SK-N-SH (cell line): ENCODE measurements around the gene COL5A1. TPM values are rescaled to one million over a fixed set of nuclear protein-coding genes. Genes with fewer than 3 reads are reported as not detected.

Source experiments
- CTCF ChIA-PET: fragments of 300-600, 350-600 bp; formaldehyde crosslinking; extraction: SDS; loops from one replicate; lab custom pipeline; 2021; lab: Yijun Ruan, JAX
- POLR2A ChIA-PET: fragments of 350-600 bp; sonication (Branson Sonifier 250); formaldehyde crosslinking; extraction: SDS; loops from one replicate; lab custom pipeline; 2020; ENCODE audit warnings: antibody characterized with exemption, inconsistent platforms; lab: Yijun Ruan, JAX
- DNase-seq: peaks from one replicate; pipeline ENCODE4 v3.0.0; 2012
- H2AFZ ChIP-seq: fragments of 200-600 bp; sonication (generic); 2 replicates; pipeline ENCODE4 v1.8.1; 2016; ENCODE audit warnings: antibody characterized with exemption, mild to moderate bottlenecking, low read depth
- H3F3A ChIP-seq: fragments of 200-600 bp; sonication (generic); replicated peaks from 2 replicates; pipeline ENCODE3; 2016; ENCODE audit warnings: antibody characterized with exemption, mild to moderate bottlenecking; ENCODE audit not compliant: insufficient read depth
- H3K27ac ChIP-seq, 2 experiments: fragments of 200-500 bp in 1 of 2; fragments of 200-600 bp in 1 of 2; sonication (Bioruptor generic) in 1 of 2; sonication (generic), shearing (Covaris generic) in 1 of 2; 2 replicates each; pipeline versions ENCODE4 v1.5.1 to v1.6.1; 2014 to 2016; ENCODE audit warnings: low read depth in 2 of 2, inconsistent platforms in 1 of 2, low read length in 1 of 2, mild to moderate bottlenecking in 1 of 2, mixed read lengths in 1 of 2
- H3K27me3 ChIP-seq: fragments of 200-600 bp; sonication (generic), shearing (Covaris generic); 2 replicates; pipeline ENCODE4 v1.6.1; 2016; ENCODE audit warnings: mixed run types; ENCODE audit not compliant: insufficient read depth
- H3K36me3 ChIP-seq, 2 experiments: fragments of 200-500 bp in 1 of 2; fragments of 200-600 bp in 1 of 2; sonication (Bioruptor generic) in 1 of 2; sonication (generic) in 1 of 2; replicated peaks in 1 of 2; 2 replicates each; pipeline versions ENCODE3 to v1.5.1; 2014 to 2016; ENCODE audit warnings: low read length in 1 of 2, mild to moderate bottlenecking in 1 of 2; ENCODE audit not compliant: insufficient read depth in 2 of 2, control insufficient read depth in 1 of 2
- H3K4me1 ChIP-seq, 2 experiments: fragments of 200-500 bp in 1 of 2; fragments of 200-600 bp in 1 of 2; sonication (Bioruptor generic) in 1 of 2; sonication (generic), shearing (Covaris generic) in 1 of 2; 2 replicates each; pipeline versions ENCODE4 v1.5.1 to v1.6.1; 2014 to 2016; ENCODE audit warnings: low read depth in 1 of 2, low read length in 1 of 2, mixed run types in 1 of 2; ENCODE audit not compliant: insufficient read depth in 2 of 2, control insufficient read depth in 1 of 2
- H3K4me2 ChIP-seq: fragments of 200-600 bp; sonication (generic), shearing (Covaris generic); 2 replicates; pipeline ENCODE4 v1.6.1; 2017; ENCODE audit warnings: mixed run types
- H3K4me3 ChIP-seq, 2 experiments: fragments of 200-500 bp in 1 of 2; fragments of 200-600 bp in 1 of 2; sonication (Bioruptor generic) in 1 of 2; sonication (generic), shearing (Covaris generic) in 1 of 2; 2 replicates each; pipeline versions ENCODE4 v1.5.1 to v1.8.1; 2014 to 2016; ENCODE audit warnings: low read depth in 2 of 2, inconsistent platforms in 1 of 2, low read length in 1 of 2, mild to moderate bottlenecking in 1 of 2, mixed read lengths in 1 of 2, moderate library complexity in 1 of 2
- H3K79me2 ChIP-seq: fragments of 200-600 bp; sonication (generic); 2 replicates; pipeline ENCODE4 v1.8.1; 2017; ENCODE audit warnings: mild to moderate bottlenecking; ENCODE audit not compliant: insufficient read depth
- H3K9ac ChIP-seq: fragments of 200-600 bp; sonication (generic); 2 replicates; pipeline ENCODE4 v1.6.1; 2017; ENCODE audit warnings: mixed run types
- H3K9me2 ChIP-seq: fragments of 200-600 bp; sonication (generic); 2 replicates; pipeline ENCODE4 v1.6.1; 2017; ENCODE audit warnings: mixed run types
- H3K9me3 ChIP-seq: fragments of 200-600 bp; sonication (generic); 2 replicates; pipeline ENCODE4 v1.6.1; 2017; ENCODE audit warnings: mixed run types, mild to moderate bottlenecking, moderate library complexity
- H4K20me1 ChIP-seq: fragments of 200-600 bp; sonication (generic); 2 replicates; pipeline ENCODE4 v1.6.1; 2017; ENCODE audit warnings: mild to moderate bottlenecking, mixed run types; ENCODE audit not compliant: insufficient read depth
- ELF1 ChIP-seq: IDR thresholded peaks from 2 replicates; pipeline ENCODE4 v1.4.0; 2012
- EZH2phosphoT487 ChIP-seq: fragments of 200-600 bp; sonication (generic); IDR thresholded peaks from 2 replicates; pipeline ENCODE4 v1.6.1; 2017; ENCODE audit warnings: low read depth, mixed run types, mild to moderate bottlenecking, antibody characterized with exemption, moderate library complexity, borderline replicate concordance
- GABPA ChIP-seq: IDR thresholded peaks from 2 replicates; pipeline ENCODE4 v1.4.0; 2012; ENCODE audit warnings: low read depth, mild to moderate bottlenecking
- JUND ChIP-seq: IDR thresholded peaks from 2 replicates; pipeline ENCODE4 v1.4.0; 2012
- MXI1 ChIP-seq: IDR thresholded peaks from 2 replicates; pipeline ENCODE4 v1.6.1; 2012; ENCODE audit warnings: mild to moderate bottlenecking, low read depth, low read length, improper control_type of control experiment
- NRF1 ChIP-seq: IDR thresholded peaks from 2 replicates; pipeline ENCODE4 v1.6.1; 2012; ENCODE audit warnings: low read depth, mild to moderate bottlenecking, low read length
- TEAD4 ChIP-seq: IDR thresholded peaks from 2 replicates; pipeline ENCODE4 v1.4.0; 2012; ENCODE audit warnings: mild to moderate bottlenecking, borderline replicate concordance; ENCODE audit not compliant: insufficient read depth
- WGBS: methylation state at CpG from one replicate; pipeline ENCODE4 v1.1.6; 2017; ENCODE audit warnings: low lambda C conversion rate; 5-methylcytosine and 5-hydroxymethylcytosine counted together
- polyA plus RNA-seq, 3 experiments: library from polyadenylated mRNA; depleted of rRNA; stranded (reverse); fragments of >200 nt; gene quantifications; 2 replicates each; pipeline ENCODE4 v1.2.3, GENCODE V29; 2012
- TF ChIP-seq, protein P1 (sequence below): IDR thresholded peaks from 2 replicates; pipeline ENCODE4 v1.4.0; 2012; ENCODE audit warnings: low read depth, borderline replicate concordance
- TF ChIP-seq, protein P2 (sequence below): IDR thresholded peaks from 2 replicates; pipeline ENCODE4 v1.4.0; 2012; ENCODE audit warnings: low read depth
- TF ChIP-seq, protein P3 (sequence below): fragments of 200-600 bp; sonication (generic); IDR thresholded peaks from 2 replicates; pipeline ENCODE4 v1.6.1; 2017; ENCODE audit warnings: antibody characterized with exemption, mild to moderate bottlenecking, moderate library complexity

COL5A1 gene
- polyA plus RNA-seq, 1 of the 3 experiments (the other 2 are of a cell fraction) = 73.8 TPM

DNA sequence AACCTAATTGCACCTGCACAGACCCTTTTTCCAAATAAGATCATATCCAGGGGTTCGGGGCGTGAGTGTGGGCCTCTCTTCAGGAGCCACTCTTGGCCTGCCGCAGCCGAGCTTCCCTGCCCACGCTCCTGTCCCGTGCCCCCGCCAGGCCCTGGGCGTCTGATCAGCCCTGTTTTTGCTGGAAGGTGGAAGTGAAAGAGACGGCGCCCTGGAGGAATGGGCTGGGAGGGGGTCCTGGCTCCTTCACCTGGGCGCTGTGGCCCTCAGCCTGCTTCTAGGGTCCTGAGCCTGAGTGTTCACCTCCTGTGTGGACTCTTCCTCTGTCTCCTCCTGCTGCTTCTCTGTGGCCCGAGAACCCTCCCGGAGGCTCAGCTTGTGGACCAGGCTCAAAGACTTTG is 11.2 kb upstream of the COL5A1 start:
- Histone ChIP-seq H3K79me2 (no peaks in the 10 kb centered on the region), H4K20me1 (no peaks in the 10 kb centered on the region), H3K9ac (no peak overlapping the region), H3K4me3 (no peak overlapping the region), H3K36me3 (no peaks in the 10 kb centered on the region), H3K27me3 (no peaks in the 10 kb centered on the region), H3K9me2 (no peaks in the 10 kb centered on the region), H3K27ac (no peak overlapping the region), H3K4me1 (peaks cover 0 to 19% of the 10 kb centered on the region in 2 experiments; a peak in 2 of 4 replicates), H3F3A (peaks cover 6% of the 10 kb centered on the region), H3K9me3 (no peaks in the 10 kb centered on the region), H3K4me2 (no peak overlapping the region), H2AFZ (no peak overlapping the region)
- CTCF ChIA-PET = interaction anchor here (0.8 to 1.3 kb wide), 2 partner anchors 181 to 459 kb away, joined by 3 read pairs; no protein-coding TSS in a partner anchor
- no peak for DNase-seq
- WGBS = 96% methylated on average over 10 of the region's 13 CpGs
- POLR2A ChIA-PET = no interaction called here
- no peak for TF ChIP-seq EZH2phosphoT487
- TF ChIP-seq MXI1 = no peak
- TF ChIP-seq, protein P1, sequence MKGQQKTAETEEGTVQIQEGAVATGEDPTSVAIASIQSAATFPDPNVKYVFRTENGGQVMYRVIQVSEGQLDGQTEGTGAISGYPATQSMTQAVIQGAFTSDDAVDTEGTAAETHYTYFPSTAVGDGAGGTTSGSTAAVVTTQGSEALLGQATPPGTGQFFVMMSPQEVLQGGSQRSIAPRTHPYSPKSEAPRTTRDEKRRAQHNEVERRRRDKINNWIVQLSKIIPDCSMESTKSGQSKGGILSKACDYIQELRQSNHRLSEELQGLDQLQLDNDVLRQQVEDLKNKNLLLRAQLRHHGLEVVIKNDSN = no peak
- no peak for TF ChIP-seq NRF1
- no peak for TF ChIP-seq JUND
- TF ChIP-seq GABPA = no peak
- TF ChIP-seq, protein P2, sequence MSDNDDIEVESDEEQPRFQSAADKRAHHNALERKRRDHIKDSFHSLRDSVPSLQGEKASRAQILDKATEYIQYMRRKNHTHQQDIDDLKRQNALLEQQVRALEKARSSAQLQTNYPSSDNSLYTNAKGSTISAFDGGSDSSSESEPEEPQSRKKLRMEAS = no peak
- TF ChIP-seq, protein P3, sequence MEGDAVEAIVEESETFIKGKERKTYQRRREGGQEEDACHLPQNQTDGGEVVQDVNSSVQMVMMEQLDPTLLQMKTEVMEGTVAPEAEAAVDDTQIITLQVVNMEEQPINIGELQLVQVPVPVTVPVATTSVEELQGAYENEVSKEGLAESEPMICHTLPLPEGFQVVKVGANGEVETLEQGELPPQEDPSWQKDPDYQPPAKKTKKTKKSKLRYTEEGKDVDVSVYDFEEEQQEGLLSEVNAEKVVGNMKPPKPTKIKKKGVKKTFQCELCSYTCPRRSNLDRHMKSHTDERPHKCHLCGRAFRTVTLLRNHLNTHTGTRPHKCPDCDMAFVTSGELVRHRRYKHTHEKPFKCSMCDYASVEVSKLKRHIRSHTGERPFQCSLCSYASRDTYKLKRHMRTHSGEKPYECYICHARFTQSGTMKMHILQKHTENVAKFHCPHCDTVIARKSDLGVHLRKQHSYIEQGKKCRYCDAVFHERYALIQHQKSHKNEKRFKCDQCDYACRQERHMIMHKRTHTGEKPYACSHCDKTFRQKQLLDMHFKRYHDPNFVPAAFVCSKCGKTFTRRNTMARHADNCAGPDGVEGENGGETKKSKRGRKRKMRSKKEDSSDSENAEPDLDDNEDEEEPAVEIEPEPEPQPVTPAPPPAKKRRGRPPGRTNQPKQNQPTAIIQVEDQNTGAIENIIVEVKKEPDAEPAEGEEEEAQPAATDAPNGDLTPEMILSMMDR = no peak
- TF ChIP-seq ELF1 = no peak

DNA sequence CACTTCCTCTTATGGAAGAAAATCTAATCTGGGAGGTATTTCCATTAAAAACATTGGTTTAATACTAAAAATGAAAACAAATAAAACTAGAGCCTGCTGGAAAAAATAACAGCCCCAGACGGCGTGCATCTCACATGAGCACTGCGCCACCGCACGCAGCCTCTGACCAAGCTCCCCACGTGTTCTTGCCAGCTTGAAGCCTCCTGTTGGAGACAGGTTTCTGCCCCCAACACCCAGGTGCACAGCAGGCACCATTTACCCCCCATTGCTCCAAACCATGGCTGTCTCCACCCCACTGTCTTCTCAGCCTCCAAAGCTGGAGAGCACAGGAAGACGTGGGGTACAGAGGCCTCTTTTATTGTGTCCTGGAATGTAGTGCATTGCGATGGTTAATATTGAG is 10.7 kb upstream of the COL5A1 start:
- 90% methylated on average over 8 of the region's 8 CpGs for WGBS

More for the DNA sequence above, 10.7 kb upstream of the COL5A1 start:
- H3K4me3 ChIP-seq = no peak overlapping the region
- ChIA-PET CTCF (interaction anchor here (0.8 to 1.5 kb wide), 3 partner anchors 26 to 460 kb away, joined by 3 read pairs; no protein-coding TSS in a partner anchor), POLR2A (no interaction called here)
- no peaks in the 10 kb centered on the region for H3K9me2 ChIP-seq
- no peak overlapping the region for H3K9ac ChIP-seq
- no peaks in the 10 kb centered on the region for H3K36me3 ChIP-seq
- no peaks in the 10 kb centered on the region for H3K79me2 ChIP-seq
- H3K27me3 ChIP-seq = no peaks in the 10 kb centered on the region
- peaks cover 3% of the 10 kb centered on the region for H3F3A ChIP-seq
- H3K4me1 ChIP-seq = peaks cover 0 to 14% of the 10 kb centered on the region in 2 experiments; a peak in 1 of 4 replicates
- H3K4me2 ChIP-seq = no peak overlapping the region
- no peak for TF ChIP-seq TEAD4
- H3K27ac ChIP-seq = no peak overlapping the region
- no peak overlapping the region for H2AFZ ChIP-seq
- H3K9me3 ChIP-seq = no peaks in the 10 kb centered on the region
- no peak for DNase-seq
- no peaks in the 10 kb centered on the region for H4K20me1 ChIP-seq
